Progenitor cell of endocrine pancreas (in vitro differentiated cells): ENCODE data around the gene BCAS3. TPM values are rescaled to one million over a fixed set of nuclear protein-coding genes. Genes with fewer than 3 reads are reported as not detected.
A peak's percentile ranks its signal among the peaks of the same experiment; 100 is the strongest.
"Not testable (repeated sequence)": the region's sequence is repeated elsewhere in the genome, so short reads cannot be mapped to it uniquely, and the experiment has no call there.

Experiments
- DNase-seq: peaks from one replicate; pipeline ENCODE4 v3.0.0; 2021; ENCODE audit warnings: low spot score; ENCODE audit not compliant: unreplicated experiment
- H3K27ac Mint-ChIP-seq: 2 replicates; pipeline ENCODE4 v1.8.0; 2021; ENCODE audit warnings: mild to moderate bottlenecking, moderate library complexity, mixed read lengths
- H3K27me3 Mint-ChIP-seq: 2 replicates; pipeline ENCODE4 v1.8.0; 2021; ENCODE audit warnings: mixed read lengths
- H3K36me3 Mint-ChIP-seq: 2 replicates; pipeline ENCODE4 v1.8.0; 2022; ENCODE audit warnings: mixed read lengths; ENCODE audit not compliant: insufficient read depth
- H3K4me1 Mint-ChIP-seq: 2 replicates; pipeline ENCODE4 v1.8.0; 2021; ENCODE audit warnings: low read depth, mixed read lengths
- H3K4me3 Mint-ChIP-seq: 2 replicates; pipeline ENCODE4 v1.8.0; 2021; ENCODE audit warnings: low read depth, mild to moderate bottlenecking, moderate library complexity, mixed read lengths
- H3K9me3 Mint-ChIP-seq: 2 replicates; pipeline ENCODE4 v1.8.0; 2021; ENCODE audit warnings: low read depth, mixed read lengths
- total RNA-seq: library from RNA; stranded (reverse); gene quantifications from 2 replicates; pipeline ENCODE4 v1.2.1, GENCODE V29; 2021
- TF ChIP-seq, protein P1 (sequence below): fragments of 200-600 bp; sonication (generic); IDR thresholded peaks from one replicate; pipeline ENCODE4 v1.5.0; 2021; ENCODE audit warnings: antibody characterized with exemption, mild to moderate bottlenecking; ENCODE audit not compliant: unreplicated experiment

The BCAS3 gene
- total RNA-seq, 1 donor from 2014 or later = 36.1 TPM

DNA sequence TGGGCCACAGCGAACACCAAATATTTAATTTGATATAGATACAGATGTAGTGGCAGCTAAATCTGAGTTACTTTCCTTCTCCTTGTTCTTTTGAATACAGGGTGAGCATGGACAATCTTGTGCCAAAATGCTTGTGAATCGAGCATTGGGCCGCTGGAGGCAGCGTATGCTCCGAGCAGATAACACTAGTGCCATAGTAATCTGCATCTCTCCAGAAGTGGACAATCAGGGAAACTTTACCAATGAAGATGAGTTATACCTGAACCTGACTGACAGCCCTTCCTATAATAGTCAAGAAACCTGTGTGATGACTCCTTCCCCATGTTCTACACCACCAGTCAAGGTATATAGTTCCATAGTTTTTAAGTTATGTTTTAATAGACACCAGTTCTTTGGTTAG lies 21.2 kb upstream of the BCAS3 start:
- Mint-ChIP-seq H3K36me3 (peaks cover 21% of the 10 kb centered on the region), H3K27me3 (no peaks in the 10 kb centered on the region), H3K4me3 (no peak overlapping the region), H3K4me1 (peaks cover 5% of the 10 kb centered on the region), H3K27ac (no peak overlapping the region), H3K9me3 (no peaks in the 10 kb centered on the region)
- TF ChIP-seq, protein P1, sequence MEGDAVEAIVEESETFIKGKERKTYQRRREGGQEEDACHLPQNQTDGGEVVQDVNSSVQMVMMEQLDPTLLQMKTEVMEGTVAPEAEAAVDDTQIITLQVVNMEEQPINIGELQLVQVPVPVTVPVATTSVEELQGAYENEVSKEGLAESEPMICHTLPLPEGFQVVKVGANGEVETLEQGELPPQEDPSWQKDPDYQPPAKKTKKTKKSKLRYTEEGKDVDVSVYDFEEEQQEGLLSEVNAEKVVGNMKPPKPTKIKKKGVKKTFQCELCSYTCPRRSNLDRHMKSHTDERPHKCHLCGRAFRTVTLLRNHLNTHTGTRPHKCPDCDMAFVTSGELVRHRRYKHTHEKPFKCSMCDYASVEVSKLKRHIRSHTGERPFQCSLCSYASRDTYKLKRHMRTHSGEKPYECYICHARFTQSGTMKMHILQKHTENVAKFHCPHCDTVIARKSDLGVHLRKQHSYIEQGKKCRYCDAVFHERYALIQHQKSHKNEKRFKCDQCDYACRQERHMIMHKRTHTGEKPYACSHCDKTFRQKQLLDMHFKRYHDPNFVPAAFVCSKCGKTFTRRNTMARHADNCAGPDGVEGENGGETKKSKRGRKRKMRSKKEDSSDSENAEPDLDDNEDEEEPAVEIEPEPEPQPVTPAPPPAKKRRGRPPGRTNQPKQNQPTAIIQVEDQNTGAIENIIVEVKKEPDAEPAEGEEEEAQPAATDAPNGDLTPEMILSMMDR = no peak
- no peak for DNase-seq

DNA sequence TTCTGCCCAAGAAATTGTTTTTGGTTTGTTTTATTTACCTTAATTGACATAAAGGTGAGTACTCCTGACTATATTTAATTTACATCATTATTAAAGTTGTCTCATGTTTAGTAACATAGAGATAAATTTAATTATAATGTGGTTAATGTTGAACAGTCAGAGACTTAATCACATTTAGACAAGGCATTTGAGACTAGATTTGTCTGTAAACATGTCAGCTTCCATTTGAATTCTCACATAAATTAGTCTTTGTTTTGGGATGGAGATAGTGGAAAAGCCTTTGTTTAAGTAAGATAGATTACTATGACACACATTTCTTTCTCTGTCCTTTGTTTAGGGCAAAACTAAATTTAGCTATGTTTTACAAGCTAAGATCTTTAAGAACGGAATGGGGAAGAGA lies 18.5 kb upstream of the BCAS3 start:
- DNase-seq = no peak
- TF ChIP-seq, protein P1 = no peak
- Mint-ChIP-seq H3K9me3 (no peaks in the 10 kb centered on the region), H3K4me1 (peaks cover 5% of the 10 kb centered on the region), H3K36me3 (peaks cover 13% of the 10 kb centered on the region), H3K27ac (no peak overlapping the region), H3K27me3 (no peaks in the 10 kb centered on the region), H3K4me3 (no peak overlapping the region)

DNA sequence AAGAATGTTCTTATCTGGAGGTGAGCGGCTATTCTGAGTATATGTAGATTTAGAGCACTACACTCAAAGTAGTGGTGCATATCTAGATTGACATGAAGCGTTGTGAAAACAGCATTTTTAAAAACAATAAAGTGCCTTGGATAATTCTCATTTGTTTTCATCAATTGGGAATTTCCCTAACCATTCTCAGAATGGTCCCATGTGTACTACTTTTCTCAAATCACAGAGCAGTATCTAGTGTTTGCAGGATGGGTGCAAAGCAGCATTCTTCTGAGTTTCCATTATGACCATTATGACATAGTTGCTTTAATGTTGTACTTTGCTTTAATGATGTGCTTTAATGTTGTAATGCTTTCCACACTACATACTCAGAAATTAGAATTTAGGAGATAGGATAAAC lies 16.2 kb upstream of the BCAS3 start:
- no peaks in the 10 kb centered on the region for H3K27me3 Mint-ChIP-seq
- TF ChIP-seq, protein P1 = no peak
- no peaks in the 10 kb centered on the region for H3K9me3 Mint-ChIP-seq
- H3K4me1 Mint-ChIP-seq = peaks cover 5% of the 10 kb centered on the region
- peaks cover 14% of the 10 kb centered on the region for H3K36me3 Mint-ChIP-seq
- no peak overlapping the region for H3K4me3 Mint-ChIP-seq
- no peak for DNase-seq
- peak overlapping the region; percentile 15 for H3K27ac Mint-ChIP-seq

DNA sequence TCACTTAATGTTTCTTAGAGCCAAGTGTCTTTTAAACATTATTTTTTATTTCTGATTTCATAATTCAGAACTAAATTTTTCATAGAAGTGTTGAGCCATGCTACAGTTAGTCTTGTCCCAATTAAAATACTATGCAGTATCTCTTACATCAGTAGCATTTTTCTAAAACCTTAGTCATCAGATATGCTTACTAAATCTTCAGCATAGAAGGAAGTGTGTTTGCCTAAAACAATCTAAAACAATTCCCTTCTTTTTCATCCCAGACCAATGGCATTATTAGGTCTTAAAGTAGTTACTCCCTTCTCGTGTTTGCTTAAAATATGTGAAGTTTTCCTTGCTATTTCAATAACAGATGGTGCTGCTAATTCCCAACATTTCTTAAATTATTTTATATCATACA lies 13.6 kb upstream of the BCAS3 start:
- H3K4me1 Mint-ChIP-seq = peaks cover 5% of the 10 kb centered on the region
- H3K27me3 Mint-ChIP-seq = no peaks in the 10 kb centered on the region
- no peak for DNase-seq
- TF ChIP-seq, protein P1 = no peak
- no peak overlapping the region for H3K4me3 Mint-ChIP-seq
- H3K9me3 Mint-ChIP-seq = no peaks in the 10 kb centered on the region
- H3K27ac Mint-ChIP-seq = no peak overlapping the region
- peaks cover 9% of the 10 kb centered on the region for H3K36me3 Mint-ChIP-seq

DNA sequence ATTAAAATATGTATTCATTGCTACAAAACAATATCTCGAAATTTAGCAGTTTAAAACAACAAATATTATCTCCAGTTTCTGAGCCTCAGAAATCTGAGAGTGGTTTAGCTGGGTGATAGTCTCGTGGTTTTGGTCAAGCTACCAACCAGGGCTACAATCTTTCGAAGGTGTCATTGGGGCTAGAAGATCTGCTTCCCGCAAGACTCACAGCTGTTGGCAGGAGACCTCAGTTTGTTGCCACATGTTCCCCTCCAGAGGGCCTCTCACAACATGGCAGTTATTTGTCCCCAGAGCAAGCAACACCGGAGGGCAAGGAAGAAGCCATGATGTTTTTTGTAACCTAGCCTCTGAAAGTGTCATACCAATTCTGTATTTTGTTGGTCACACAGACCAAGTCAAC lies 12.0 kb upstream of the BCAS3 start:
- no peaks in the 10 kb centered on the region for H3K4me1 Mint-ChIP-seq
- no peak for DNase-seq
- H3K9me3 Mint-ChIP-seq = no peaks in the 10 kb centered on the region
- H3K27me3 Mint-ChIP-seq = no peaks in the 10 kb centered on the region
- H3K4me3 Mint-ChIP-seq = no peak overlapping the region
- TF ChIP-seq, protein P1 = no peak
- H3K27ac Mint-ChIP-seq = no peak overlapping the region
- H3K36me3 Mint-ChIP-seq = peaks cover 9% of the 10 kb centered on the region

DNA sequence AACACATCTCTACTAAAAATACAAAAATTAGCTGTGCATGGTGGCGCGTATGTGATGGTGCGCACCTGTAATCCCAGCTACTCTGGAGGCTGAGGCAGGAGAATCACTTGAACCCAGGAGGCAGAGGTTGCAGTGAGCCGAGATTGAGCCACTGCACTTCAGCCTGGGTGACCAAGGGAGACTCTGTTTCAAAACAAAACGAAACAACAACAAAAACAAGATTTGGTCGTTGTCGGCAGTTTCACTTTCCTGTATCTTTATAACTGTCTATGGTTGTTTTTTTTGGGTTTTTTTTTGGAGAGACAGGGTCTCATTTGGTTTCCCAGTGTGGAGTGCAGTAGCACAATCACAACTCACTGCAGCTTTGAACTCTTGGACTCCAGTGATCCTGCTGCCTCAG lies 8.9 kb upstream of the BCAS3 start:
- not testable (repeated sequence) for H3K36me3 Mint-ChIP-seq, H3K4me3 Mint-ChIP-seq, H3K27ac Mint-ChIP-seq, H3K4me1 Mint-ChIP-seq, H3K9me3 Mint-ChIP-seq, H3K27me3 Mint-ChIP-seq, DNase-seq
